KOPT-K1 (cell line): ENCODE results near the gene ALG8.
"Not testable (repeated sequence)": the region's sequence is repeated elsewhere in the genome, so short reads cannot be mapped to it uniquely, and the experiment has no call there.

ENCODE experiments used
- H3K27ac ChIP-seq: fragments of 200-600 bp; sonication (generic); 2 replicates; pipeline ENCODE4 v1.5.1; 2016; ENCODE audit warnings: antibody characterized with exemption, mild to moderate bottlenecking, low read depth, low read length; ENCODE audit not compliant: poor library complexity, severe bottlenecking
- H3K36me3 ChIP-seq: fragments of 200-600 bp; sonication (generic); 2 replicates; pipeline ENCODE4 v1.5.1; 2017; ENCODE audit warnings: antibody characterized with exemption, mild to moderate bottlenecking, low read length, moderate library complexity; ENCODE audit not compliant: insufficient read depth
- H3K9me3 ChIP-seq: fragments of 200-600 bp; sonication (generic); 2 replicates; pipeline ENCODE4 v1.5.1; 2017; ENCODE audit warnings: antibody characterized with exemption, low read length, mild to moderate bottlenecking; ENCODE audit not compliant: insufficient read depth, poor library complexity, severe bottlenecking

ALG8 gene

DNA sequence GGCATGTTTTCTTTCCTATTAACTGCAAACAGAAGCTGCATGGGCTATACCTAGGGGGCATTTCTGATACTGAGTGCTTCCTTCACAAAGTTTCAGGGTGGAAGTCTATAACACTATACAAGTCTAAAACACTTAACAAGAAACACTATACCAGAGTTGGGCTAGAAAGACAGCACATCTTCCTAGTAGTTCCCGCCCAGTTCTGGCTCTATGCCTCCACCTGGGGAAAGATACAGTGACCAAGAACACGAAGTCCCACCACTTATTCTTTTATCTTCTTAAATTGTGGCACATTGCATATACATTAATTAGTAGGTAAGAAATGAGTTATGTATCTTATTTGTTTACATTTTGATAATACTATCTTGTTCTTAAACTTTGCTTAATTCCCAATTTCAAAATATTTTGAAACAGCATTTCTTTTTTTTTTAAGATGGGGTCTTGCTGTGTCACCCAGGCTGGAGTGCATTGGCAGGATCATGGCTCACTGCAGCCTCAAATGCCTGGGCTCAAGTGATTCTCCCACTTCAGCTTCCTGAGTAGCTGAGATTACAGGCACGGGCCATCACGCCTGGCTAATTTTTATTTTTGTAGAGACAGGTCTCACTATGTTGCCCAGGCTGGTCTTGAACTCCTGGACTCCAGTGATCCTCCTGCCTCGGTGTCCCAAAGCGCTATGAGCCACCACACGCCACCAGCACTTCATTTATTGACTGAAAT, 41.6 kb downstream of the ALG8 start:
- H3K27ac ChIP-seq, result no peak overlapping the region
- no peaks in the 10 kb centered on the region for H3K9me3 ChIP-seq
- peaks cover 72% of the 10 kb centered on the region for H3K36me3 ChIP-seq

DNA sequence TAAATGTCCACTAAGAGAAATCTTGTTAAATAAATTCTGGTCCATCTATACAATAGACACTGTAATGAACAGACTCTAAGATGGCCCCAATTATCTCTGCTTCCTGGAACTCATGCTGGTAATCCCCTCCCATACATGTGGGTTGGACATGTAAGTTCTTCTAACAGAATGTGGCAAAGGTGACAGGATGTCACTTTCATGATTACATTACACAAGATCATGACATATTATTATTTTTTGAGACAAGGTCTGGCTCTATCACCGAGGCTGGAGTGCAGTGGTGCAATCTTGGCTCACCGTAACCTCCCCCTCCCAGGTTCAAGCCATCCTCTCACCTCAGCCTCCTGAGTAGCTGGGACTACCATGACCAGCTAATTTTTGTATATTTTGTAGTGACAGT, 45.2 kb downstream of the ALG8 start:
- Histone ChIP-seq H3K27ac (no peak overlapping the region), H3K36me3 (peaks cover 45% of the 10 kb centered on the region), H3K9me3 (no peaks in the 10 kb centered on the region)

DNA sequence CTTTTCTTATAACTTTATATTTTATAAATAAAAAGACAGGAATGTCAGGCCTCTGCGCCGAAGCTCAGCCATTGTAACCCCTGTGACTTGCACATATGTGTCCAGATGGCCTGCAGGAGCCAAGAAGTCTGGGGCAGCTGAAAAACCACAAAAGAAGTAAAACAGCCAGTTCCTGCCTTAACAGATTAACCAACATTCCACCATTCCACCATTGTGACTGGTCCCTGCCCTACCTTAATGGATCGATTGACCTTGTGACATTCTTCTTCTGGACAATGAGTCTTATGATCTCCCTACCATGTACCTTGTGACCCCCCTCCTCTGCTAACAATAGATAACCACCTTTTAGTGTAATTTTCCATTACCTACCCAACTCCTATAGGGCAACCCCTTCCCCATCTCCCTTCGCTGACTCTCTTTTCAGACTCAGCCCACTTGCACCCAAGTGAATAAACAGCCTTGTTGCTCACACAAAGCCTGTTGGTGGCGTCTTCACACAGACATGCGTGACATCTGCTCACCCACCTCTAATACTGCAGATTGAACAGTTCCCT, 52.8 kb downstream of the ALG8 start:
- not testable (repeated sequence) for H3K9me3 ChIP-seq, H3K36me3 ChIP-seq, H3K27ac ChIP-seq

DNA sequence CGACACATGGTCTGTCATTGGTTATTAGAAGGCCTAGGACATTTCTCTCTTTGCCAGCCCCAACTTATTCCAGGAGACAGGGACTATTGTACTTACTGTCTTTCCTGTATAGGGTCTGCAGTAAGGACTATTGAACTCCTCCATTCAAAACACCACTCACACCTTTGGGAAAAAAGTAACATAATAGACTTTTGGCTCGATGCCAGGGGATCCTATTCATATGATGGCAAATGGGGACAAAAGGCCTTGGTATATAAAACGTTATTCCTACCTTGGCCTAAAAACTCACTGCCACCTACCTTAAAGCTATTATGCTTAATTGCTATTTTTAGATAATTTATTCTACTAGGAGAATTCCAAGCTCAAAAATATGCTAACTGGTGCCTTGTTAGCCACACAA, 53.5 kb downstream of the ALG8 start:
- Histone ChIP-seq H3K27ac (no peak overlapping the region), H3K9me3 (no peaks in the 10 kb centered on the region), H3K36me3 (no peaks in the 10 kb centered on the region)

DNA sequence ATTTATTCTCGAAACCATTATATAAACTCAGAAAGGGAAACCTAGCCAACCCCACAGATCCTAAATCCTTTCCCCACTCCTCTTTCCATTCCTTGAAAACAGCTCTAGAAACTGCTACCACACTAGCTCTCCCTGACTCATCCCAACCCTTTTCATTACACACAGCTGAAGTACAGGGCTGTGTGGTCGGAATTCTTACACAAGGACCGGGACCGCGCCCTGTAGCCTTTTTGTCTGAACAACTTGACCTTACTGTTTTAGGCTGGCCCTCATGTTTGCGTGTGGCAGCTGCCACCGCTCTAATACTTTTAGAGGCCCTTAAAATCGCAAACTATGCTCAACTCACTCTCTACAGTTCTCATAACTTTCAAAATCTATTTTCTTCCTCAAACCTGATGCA, 54.9 kb downstream of the ALG8 start:
- H3K27ac ChIP-seq, H3K36me3 ChIP-seq, H3K9me3 ChIP-seq: not testable (repeated sequence)

DNA sequence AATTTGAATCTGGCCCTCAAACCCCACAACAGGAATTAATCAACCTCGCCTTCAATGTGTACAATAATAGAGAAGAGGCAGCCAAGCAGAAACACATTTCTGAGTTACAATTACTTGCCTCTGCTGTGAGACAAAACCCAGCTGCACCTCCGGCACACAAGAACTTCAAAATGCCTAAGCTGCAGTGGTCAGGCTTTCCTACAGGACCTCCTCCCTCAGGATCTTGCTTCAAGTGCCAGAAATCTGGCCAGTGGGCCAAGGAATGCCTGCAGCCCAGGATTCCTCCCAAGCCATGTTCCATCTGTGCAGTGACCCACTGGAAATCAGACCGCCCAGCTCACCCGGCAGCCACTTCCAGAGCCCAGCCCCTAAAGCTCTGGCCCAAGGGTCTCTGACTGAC, 56.4 kb downstream of the ALG8 start:
- no peak overlapping the region for H3K27ac ChIP-seq
- H3K36me3 ChIP-seq, result no peaks in the 10 kb centered on the region
- no peaks in the 10 kb centered on the region for H3K9me3 ChIP-seq

DNA sequence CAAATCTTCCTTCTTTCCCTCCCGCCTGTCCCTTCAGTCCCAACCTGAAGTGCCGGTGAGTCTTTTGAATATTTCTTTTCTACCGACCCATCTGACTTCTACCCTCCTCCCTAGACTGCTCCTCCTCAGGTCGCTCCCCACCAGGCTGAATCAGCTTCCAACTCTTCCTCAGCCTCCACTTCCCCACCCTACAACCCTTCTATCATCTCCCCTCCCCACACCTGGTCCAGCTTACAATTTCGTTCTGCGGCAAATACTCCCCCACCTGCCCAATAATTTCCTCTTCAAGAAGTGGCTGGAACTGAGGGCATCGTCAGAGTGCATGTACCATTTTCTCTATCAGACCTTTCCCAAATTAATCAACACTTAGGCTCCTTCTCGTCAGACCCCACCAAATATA, 57.3 kb downstream of the ALG8 start:
- Histone ChIP-seq H3K27ac (no peak overlapping the region), H3K9me3 (no peaks in the 10 kb centered on the region), H3K36me3 (peaks cover 5% of the 10 kb centered on the region; the same call in 1 of the 2 replicates)

DNA sequence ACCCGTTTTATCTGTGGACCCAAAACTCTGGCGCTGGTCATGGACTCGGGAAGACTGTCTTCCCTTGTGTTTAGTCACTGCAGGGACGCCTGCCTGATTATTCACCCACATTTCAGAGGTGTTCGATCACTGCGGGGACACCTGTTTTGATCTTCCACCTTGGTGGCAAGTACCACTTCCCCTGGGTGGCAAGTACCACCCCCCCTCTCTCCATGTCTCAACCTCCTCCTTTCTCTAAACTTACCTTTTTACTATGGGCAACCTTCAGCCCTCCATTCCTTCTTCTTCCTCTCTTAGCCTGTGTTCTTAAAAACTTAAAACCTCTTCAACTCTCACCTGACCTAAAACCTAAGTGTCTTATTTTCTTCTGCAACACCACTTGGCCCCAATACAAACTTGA, 57.8 kb downstream of the ALG8 start:
- no peaks in the 10 kb centered on the region for H3K9me3 ChIP-seq
- H3K36me3 ChIP-seq, result peaks cover 10% of the 10 kb centered on the region; the same call in 1 of the 2 replicates

DNA sequence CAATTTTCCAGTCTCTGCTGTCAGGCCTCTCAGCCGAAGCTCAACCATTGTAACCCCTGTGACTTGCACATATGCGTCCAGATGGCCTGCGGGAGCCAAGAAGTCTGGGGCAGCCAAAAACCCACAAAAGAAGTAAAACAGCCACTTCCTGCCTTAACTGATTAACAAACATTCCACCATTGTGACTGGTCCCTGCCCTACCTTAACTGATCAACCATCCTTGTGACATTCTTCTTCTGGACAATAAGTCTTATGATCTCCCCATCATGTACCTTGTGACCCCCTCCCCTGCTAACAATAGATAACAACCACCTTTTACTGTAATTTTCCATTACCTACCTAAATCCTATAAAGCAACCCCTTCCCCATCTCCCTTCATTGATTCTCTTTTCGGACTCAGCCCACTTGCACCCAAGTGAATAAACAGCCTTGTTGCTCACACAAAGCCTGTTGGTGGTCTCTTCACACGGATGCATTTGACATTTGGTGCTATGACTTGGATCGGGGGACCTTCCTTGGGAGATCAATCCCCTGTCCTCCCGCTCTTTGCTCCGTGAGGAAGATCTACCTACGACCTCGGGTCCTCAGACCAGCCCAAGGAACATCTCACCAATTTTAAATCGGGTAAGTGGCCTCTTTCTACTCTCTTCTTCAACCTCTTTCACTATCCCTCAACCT, 58.5 kb downstream of the ALG8 start:
- Histone ChIP-seq H3K9me3 (no peaks in the 10 kb centered on the region), H3K27ac (peak overlapping the region; percentile 75), H3K36me3 (peaks cover 14% of the 10 kb centered on the region; the same call in 1 of the 2 replicates)

More for the DNA sequence above, 57.8 kb downstream of the ALG8 start:
- peak overlapping the region; percentile 75 for H3K27ac ChIP-seq

DNA sequence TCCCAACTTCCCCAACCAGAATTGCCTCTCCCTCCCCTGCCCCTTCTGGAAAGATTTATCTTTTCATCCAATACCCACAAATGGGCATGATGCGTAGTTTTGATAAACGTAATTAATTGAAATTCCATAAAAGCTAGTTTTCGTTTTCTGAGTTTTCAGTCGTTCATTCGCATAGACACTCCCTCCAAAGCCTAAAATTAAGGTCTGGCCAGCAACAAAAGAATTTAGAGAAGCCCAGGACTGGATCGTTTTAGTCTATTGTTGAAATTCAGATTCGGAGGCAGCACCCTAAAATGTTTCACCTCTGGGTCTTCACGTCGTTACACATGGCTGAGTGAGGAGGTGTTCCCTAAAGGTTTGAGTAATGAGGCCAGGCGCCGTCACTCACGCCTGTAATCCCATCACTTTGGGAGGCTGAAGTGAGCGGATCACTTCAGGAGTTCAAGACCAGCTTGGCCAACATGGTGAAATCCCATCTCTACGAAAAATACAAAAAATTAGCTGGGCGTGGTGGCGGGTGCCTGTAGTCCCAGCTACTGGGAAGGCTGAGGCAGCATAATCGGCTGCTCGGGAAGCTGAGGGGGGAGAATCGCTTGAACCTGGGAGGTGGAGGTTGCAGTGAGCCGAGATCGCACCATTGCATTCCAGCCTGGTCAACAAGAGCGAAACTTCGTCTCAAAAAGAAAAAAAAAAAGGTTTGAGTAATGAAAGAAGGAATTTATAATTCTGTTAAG, 59.2 kb downstream of the ALG8 start:
- Histone ChIP-seq H3K27ac (peak overlapping the region; percentile 75), H3K36me3 (peaks cover 21% of the 10 kb centered on the region; the same call in 1 of the 2 replicates), H3K9me3 (no peaks in the 10 kb centered on the region)

DNA sequence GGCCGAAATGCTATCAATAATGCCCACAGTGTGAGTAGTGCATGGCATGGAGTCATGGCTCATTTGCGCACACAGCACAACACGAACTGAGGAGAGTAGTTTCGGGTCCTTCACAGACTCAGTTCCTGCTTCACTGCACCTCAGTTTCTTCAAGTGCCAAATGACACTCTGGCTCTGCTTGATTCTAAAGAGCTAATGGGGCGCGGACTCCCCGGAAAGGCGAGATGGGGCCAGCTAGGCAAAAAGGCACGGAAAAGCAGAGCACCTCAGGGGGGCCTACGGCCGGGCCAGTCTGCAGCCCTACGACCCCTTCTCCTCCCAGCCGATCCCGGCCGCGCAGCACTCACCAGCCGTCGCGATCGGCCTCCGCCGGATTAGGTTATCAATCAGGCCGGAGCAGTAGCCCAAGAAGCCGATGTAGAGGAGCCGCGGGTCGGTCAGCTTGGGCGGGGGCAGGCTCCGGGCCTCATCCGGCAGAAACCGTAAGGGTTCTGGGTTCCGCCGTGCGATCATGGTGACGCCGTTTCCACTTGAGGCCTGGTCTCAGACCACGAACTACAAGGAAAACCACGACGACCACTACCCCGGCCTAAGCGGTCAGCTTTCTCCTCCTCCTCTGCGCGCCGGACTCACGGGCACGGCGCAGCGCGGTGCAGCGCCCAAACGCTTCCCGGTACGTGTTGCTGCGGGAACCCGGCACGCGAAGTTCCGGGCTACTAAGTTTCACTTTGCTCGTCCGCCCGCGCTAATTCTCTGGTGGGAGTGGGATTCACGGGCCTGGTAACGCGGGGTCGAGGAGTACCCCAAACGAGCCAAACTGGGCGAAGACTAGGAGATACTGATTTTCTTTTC, 60.0 kb downstream of the ALG8 start, which contains the start of gene NDUFC2:
Gene NDUFC2 (minus strand): TSS at position 631 of the 852 bp plus-strand sequence. CDS start 118 bp downstream, at position 513.
- no peaks in the 10 kb centered on the region for H3K9me3 ChIP-seq
- H3K36me3 ChIP-seq, result peaks cover 26% of the 10 kb centered on the region; the same call in 1 of the 2 replicates
- H3K27ac ChIP-seq, result peak within 1 kb of the TSS; percentile 75

DNA sequence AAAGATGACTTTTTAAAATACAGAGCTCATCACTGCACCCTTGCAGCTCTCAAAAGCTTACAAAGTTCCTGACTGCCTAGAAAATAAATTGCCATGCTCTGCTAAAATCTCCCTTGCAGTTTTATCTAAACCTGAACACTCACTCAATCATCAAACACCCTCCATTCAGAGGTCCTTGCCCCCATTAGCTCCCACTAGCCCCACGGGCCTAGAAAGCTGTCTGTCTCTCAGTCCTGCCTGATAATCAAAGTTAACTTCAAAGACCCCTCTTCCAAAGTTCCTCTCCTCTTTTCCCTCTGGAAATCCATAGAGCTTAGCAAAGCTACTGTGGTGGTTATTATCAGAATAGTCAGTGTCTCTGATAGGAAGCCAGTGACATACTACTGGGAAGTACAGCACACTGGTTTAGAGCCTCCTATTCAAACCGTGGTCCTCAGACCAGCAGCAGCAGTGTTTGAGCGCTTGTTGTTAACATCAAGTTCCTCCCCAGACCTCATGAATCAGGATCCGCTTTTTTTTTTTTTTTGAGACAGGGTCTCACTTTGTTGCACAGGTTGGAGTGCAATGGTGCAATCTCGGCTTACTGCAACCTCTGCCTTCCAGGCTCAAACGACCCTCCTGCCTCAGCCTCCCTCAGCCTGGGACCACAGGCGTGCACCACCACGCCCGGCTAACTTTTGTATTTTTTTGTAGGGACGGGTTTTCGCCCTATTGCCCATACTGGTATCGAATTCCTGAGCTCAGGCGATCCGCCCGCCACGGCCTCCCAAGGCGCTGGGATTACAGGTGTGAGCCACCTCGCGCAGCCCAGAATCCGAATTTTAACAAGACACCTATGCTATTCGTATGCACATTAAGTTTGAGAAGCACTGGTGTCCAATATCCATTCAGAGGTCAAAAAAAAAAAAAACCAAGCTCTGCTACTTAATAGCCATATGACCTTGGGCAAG, 60.9 kb downstream of the ALG8 start:
- Histone ChIP-seq H3K27ac (peak overlapping the region; percentile 75), H3K36me3 (peaks cover 26% of the 10 kb centered on the region; the same call in 1 of the 2 replicates), H3K9me3 (no peaks in the 10 kb centered on the region)

DNA sequence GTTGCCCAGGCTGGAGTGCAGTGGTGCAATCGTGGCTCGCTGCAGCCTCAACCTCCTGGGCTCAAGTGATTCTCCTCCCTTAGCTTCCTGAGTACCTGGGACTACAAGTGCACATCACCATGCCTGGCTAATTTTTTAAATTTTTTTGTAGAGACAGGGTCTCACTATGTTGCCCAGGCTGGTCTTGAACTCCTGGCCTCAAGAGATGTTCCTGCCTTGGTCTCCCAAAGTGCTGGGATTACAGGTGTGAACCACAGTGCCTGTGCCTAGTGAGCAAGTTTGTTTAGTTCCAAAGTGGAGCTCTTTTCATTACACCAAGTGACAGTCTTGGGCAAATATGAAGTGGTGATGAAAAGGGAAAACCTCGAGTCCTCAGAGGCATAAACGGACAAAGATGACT, 61.8 kb downstream of the ALG8 start:
- not testable (repeated sequence) for H3K27ac ChIP-seq, H3K9me3 ChIP-seq
- peaks cover 33% of the 10 kb centered on the region for H3K36me3 ChIP-seq
